GM21619 (cell line): ENCODE data around the gene STAT1.
"Not testable (repeated sequence)": the region's sequence is repeated elsewhere in the genome, so short reads cannot be mapped to it uniquely, and the experiment has no call there.

Experiments used
- ATAC-seq: cut with Tn5 transposase; IDR thresholded peaks from one replicate; pipeline ENCODE4 v1.9.1; 2021; ENCODE audit not compliant: unreplicated experiment

Gene STAT1

GRCh38 chr2:190965580-190966222 lies 48.3 kb downstream of the STAT1 start:
- no peak for ATAC-seq

GRCh38 chr2:190964170-190964795 lies 49.7 kb downstream of the STAT1 start:
- ATAC-seq: no peak

GRCh38 chr2:190963088-190963487 lies 50.9 kb downstream of the STAT1 start:
- ATAC-seq: no peak

GRCh38 chr2:190961918-190962487 lies 52.0 kb downstream of the STAT1 start:
- no peak for ATAC-seq

GRCh38 chr2:190961117-190961516 lies 52.9 kb downstream of the STAT1 start:
- not testable (repeated sequence) for ATAC-seq

- no peak for ATAC-seq
Measured at GRCh38 chr2:190959911-190960788, 53.8 kb downstream of the STAT1 start.

- ATAC-seq: no peak
Measured at GRCh38 chr2:190953257-190953656, 60.7 kb downstream of the STAT1 start.

- no peak for ATAC-seq
Measured at GRCh38 chr2:190950566-190950991, 63.4 kb downstream of the STAT1 start.

GRCh38 chr2:190948671-190949070 lies 65.3 kb downstream of the STAT1 start:
- ATAC-seq: no peak

- ATAC-seq: peak; percentile 80
Measured at GRCh38 chr2:190947711-190948251, 66.2 kb downstream of the STAT1 start.

GRCh38 chr2:190947141-190947540 lies 66.8 kb downstream of the STAT1 start:
- ATAC-seq: no peak

- no peak for ATAC-seq
Measured at GRCh38 chr2:190943706-190944105, 70.3 kb downstream of the STAT1 start.

GRCh38 chr2:190942697-190943096 lies 71.3 kb downstream of the STAT1 start:
- ATAC-seq: no peak

- no peak for ATAC-seq
Measured at GRCh38 chr2:190941571-190941970, 72.4 kb downstream of the STAT1 start.

GRCh38 chr2:190940454-190940853 lies 73.5 kb downstream of the STAT1 start:
- no peak for ATAC-seq

- no peak for ATAC-seq
Measured at GRCh38 chr2:190938771-190939335, 75.1 kb downstream of the STAT1 start.

GRCh38 chr2:190935054-190935453 lies 78.9 kb downstream of the STAT1 start:
- no peak for ATAC-seq

- ATAC-seq: no peak
Measured at GRCh38 chr2:190933361-190933760, 80.6 kb downstream of the STAT1 start.

GRCh38 chr2:190932514-190932913 lies 81.5 kb downstream of the STAT1 start:
- no peak for ATAC-seq

GRCh38 chr2:190930411-190930810 lies 83.6 kb downstream of the STAT1 start:
- no peak for ATAC-seq

- ATAC-seq: no peak
Measured at GRCh38 chr2:190929919-190930318, 84.1 kb downstream of the STAT1 start.
